Activated CD4-positive, alpha-beta T cell treated with anti-CD3 and anti-CD28 coated beads, Interleukin-2, amount 10 ng/mL, durations not matched to agents 24 days and 14 days (primary cell): Measurements from ENCODE around the gene KIAA1328. TPM values are rescaled to one million over a fixed set of nuclear protein-coding genes. Genes with fewer than 3 reads are reported as not detected.

ENCODE experiments used
- DNase-seq: peaks from one replicate; pipeline ENCODE4 v3.0.0; 2022
- H3K27ac Mint-ChIP-seq: one replicate; pipeline ENCODE4 v1.8.0; 2022; ENCODE audit warnings: mild to moderate bottlenecking, mixed read lengths
- H3K27me3 Mint-ChIP-seq: one replicate; pipeline ENCODE4 v1.8.0; 2022; ENCODE audit warnings: mixed read lengths
- H3K36me3 Mint-ChIP-seq: one replicate; pipeline ENCODE4 v1.8.0; 2022; ENCODE audit warnings: low read depth, mild to moderate bottlenecking, mixed read lengths
- H3K4me1 Mint-ChIP-seq: one replicate; pipeline ENCODE4 v1.8.0; 2021; ENCODE audit warnings: mixed read lengths
- H3K4me3 Mint-ChIP-seq: one replicate; pipeline ENCODE4 v1.8.0; 2022; ENCODE audit warnings: mild to moderate bottlenecking, moderate library complexity, mixed read lengths
- H3K9me3 Mint-ChIP-seq: one replicate; pipeline ENCODE4 v1.8.0; 2021; ENCODE audit warnings: mixed read lengths
- intact Hi-C: fragments of 100-400 bp; cut with micrococcal nuclease; formaldehyde crosslinking; loops from one replicate; pipeline ENCODE4 v1.15.1; 2023
- total RNA-seq: library from RNA; stranded (reverse); gene quantifications from 2 replicates; pipeline ENCODE4 v1.2.3, GENCODE V29; 2022

Gene KIAA1328
- total RNA-seq, 1 donor from 2014 or later = 7.3 TPM

- Mint-ChIP-seq H3K27ac (no peak overlapping the region), H3K4me3 (no peak overlapping the region), H3K9me3 (peaks cover 7% of the 10 kb centered on the region), H3K27me3 (no peaks in the 10 kb centered on the region), H3K4me1 (no peaks in the 10 kb centered on the region), H3K36me3 (no peaks in the 10 kb centered on the region)
- intact Hi-C loops = no loop called here
- no peak for DNase-seq
Observed at GRCh38 chr18:37219257-37219656, 390.3 kb downstream of the KIAA1328 start.

- Mint-ChIP-seq H3K9me3 (no peaks in the 10 kb centered on the region), H3K27ac (no peak overlapping the region)
Observed at GRCh38 chr18:37222354-37222998, 393.5 kb downstream of the KIAA1328 start.

GRCh38 chr18:37222999-37223378, 394.1 kb downstream of the KIAA1328 start:
- no peak overlapping the region for H3K27ac Mint-ChIP-seq
- H3K27me3 Mint-ChIP-seq = no peaks in the 10 kb centered on the region
- no peak overlapping the region for H3K4me3 Mint-ChIP-seq
- no peak for DNase-seq
- no peaks in the 10 kb centered on the region for H3K36me3 Mint-ChIP-seq
- intact Hi-C loops = no loop called here
- H3K9me3 Mint-ChIP-seq = peaks cover 4% of the 10 kb centered on the region
- H3K4me1 Mint-ChIP-seq = no peaks in the 10 kb centered on the region

More at GRCh38 chr18:37222354-37222998, 393.5 kb downstream of the KIAA1328 start:
- intact Hi-C loops = no loop called here
- no peak overlapping the region for H3K4me3 Mint-ChIP-seq
- no peaks in the 10 kb centered on the region for H3K27me3 Mint-ChIP-seq
- H3K36me3 Mint-ChIP-seq = no peaks in the 10 kb centered on the region
- no peaks in the 10 kb centered on the region for H3K4me1 Mint-ChIP-seq
- no peak for DNase-seq

GRCh38 chr18:37225279-37225678, 396.4 kb downstream of the KIAA1328 start:
- intact Hi-C loops = no loop called here
- no peak for DNase-seq
- Mint-ChIP-seq H3K4me1 (no peaks in the 10 kb centered on the region), H3K27ac (no peak overlapping the region), H3K4me3 (no peak overlapping the region), H3K9me3 (peaks cover 4% of the 10 kb centered on the region), H3K27me3 (no peaks in the 10 kb centered on the region), H3K36me3 (no peaks in the 10 kb centered on the region)

- intact Hi-C loops = no loop called here
- Mint-ChIP-seq H3K36me3 (no peaks in the 10 kb centered on the region), H3K27ac (no peak overlapping the region), H3K4me1 (no peaks in the 10 kb centered on the region), H3K9me3 (peaks cover 4% of the 10 kb centered on the region), H3K27me3 (no peaks in the 10 kb centered on the region), H3K4me3 (no peak overlapping the region)
- no peak for DNase-seq
Observed at GRCh38 chr18:37230768-37231167, 401.8 kb downstream of the KIAA1328 start.

GRCh38 chr18:37231251-37231650, 402.3 kb downstream of the KIAA1328 start:
- Mint-ChIP-seq H3K27ac (no peak overlapping the region), H3K4me3 (no peak overlapping the region), H3K27me3 (no peaks in the 10 kb centered on the region), H3K36me3 (no peaks in the 10 kb centered on the region), H3K4me1 (no peaks in the 10 kb centered on the region), H3K9me3 (peaks cover 4% of the 10 kb centered on the region)
- intact Hi-C loops = no loop called here
- DNase-seq = no peak

- no peaks in the 10 kb centered on the region for H3K4me1 Mint-ChIP-seq
- no peaks in the 10 kb centered on the region for H3K9me3 Mint-ChIP-seq
- H3K36me3 Mint-ChIP-seq = no peaks in the 10 kb centered on the region
- no peak overlapping the region for H3K4me3 Mint-ChIP-seq
- no peak overlapping the region for H3K27ac Mint-ChIP-seq
- peaks cover under 1% of the 10 kb centered on the region for H3K27me3 Mint-ChIP-seq
- no peak for DNase-seq
- intact Hi-C loops = no loop called here
Observed at GRCh38 chr18:37235583-37235982, 406.7 kb downstream of the KIAA1328 start.

- intact Hi-C loops = no loop called here
- Mint-ChIP-seq H3K27me3 (peaks cover 9% of the 10 kb centered on the region), H3K9me3 (no peaks in the 10 kb centered on the region), H3K36me3 (no peaks in the 10 kb centered on the region), H3K27ac (no peak overlapping the region), H3K4me3 (no peak overlapping the region), H3K4me1 (no peaks in the 10 kb centered on the region)
- no peak for DNase-seq
Observed at GRCh38 chr18:37238282-37239108, 409.6 kb downstream of the KIAA1328 start.

- Mint-ChIP-seq H3K27ac (no peak overlapping the region), H3K4me3 (no peak overlapping the region), H3K27me3 (peaks cover 27% of the 10 kb centered on the region)
Observed at GRCh38 chr18:37242091-37242490, 413.2 kb downstream of the KIAA1328 start.

GRCh38 chr18:37242826-37243560, 414.1 kb downstream of the KIAA1328 start:
- H3K9me3 Mint-ChIP-seq = no peaks in the 10 kb centered on the region
- peaks cover 27% of the 10 kb centered on the region for H3K27me3 Mint-ChIP-seq
- intact Hi-C loops = no loop called here
- no peak overlapping the region for H3K27ac Mint-ChIP-seq
- DNase-seq = no peak
- H3K4me3 Mint-ChIP-seq = no peak overlapping the region
- peaks cover 1% of the 10 kb centered on the region for H3K4me1 Mint-ChIP-seq
- H3K36me3 Mint-ChIP-seq = no peaks in the 10 kb centered on the region

More at GRCh38 chr18:37242091-37242490, 413.2 kb downstream of the KIAA1328 start:
- H3K4me1 Mint-ChIP-seq = peaks cover 1% of the 10 kb centered on the region
- DNase-seq = no peak
- intact Hi-C loops = no loop called here
- H3K9me3 Mint-ChIP-seq = no peaks in the 10 kb centered on the region
- H3K36me3 Mint-ChIP-seq = no peaks in the 10 kb centered on the region

GRCh38 chr18:37243741-37244140, 414.8 kb downstream of the KIAA1328 start:
- Mint-ChIP-seq H3K4me3 (no peak overlapping the region), H3K36me3 (no peaks in the 10 kb centered on the region)
- intact Hi-C loops = no loop called here

GRCh38 chr18:37244618-37245017, 415.7 kb downstream of the KIAA1328 start:
- H3K27ac Mint-ChIP-seq = no peak overlapping the region
- H3K27me3 Mint-ChIP-seq = peaks cover 27% of the 10 kb centered on the region
- H3K36me3 Mint-ChIP-seq = no peaks in the 10 kb centered on the region
- H3K4me1 Mint-ChIP-seq = peaks cover 1% of the 10 kb centered on the region
- intact Hi-C loops = no loop called here
- H3K4me3 Mint-ChIP-seq = no peak overlapping the region
- no peak for DNase-seq
- no peaks in the 10 kb centered on the region for H3K9me3 Mint-ChIP-seq

More at GRCh38 chr18:37243741-37244140, 414.8 kb downstream of the KIAA1328 start:
- DNase-seq = no peak
- Mint-ChIP-seq H3K27ac (no peak overlapping the region), H3K27me3 (peaks cover 27% of the 10 kb centered on the region), H3K4me1 (peaks cover 1% of the 10 kb centered on the region), H3K9me3 (no peaks in the 10 kb centered on the region)

- DNase-seq = no peak
- no peak overlapping the region for H3K4me3 Mint-ChIP-seq
Observed at GRCh38 chr18:37246779-37247340, 417.9 kb downstream of the KIAA1328 start.

More at GRCh38 chr18:37246779-37247340, 417.9 kb downstream of the KIAA1328 start:
- intact Hi-C loops = no loop called here
- H3K4me1 Mint-ChIP-seq = peaks cover 1% of the 10 kb centered on the region
- peaks cover 28% of the 10 kb centered on the region for H3K27me3 Mint-ChIP-seq
- H3K9me3 Mint-ChIP-seq = no peaks in the 10 kb centered on the region
- no peak overlapping the region for H3K27ac Mint-ChIP-seq
- H3K36me3 Mint-ChIP-seq = no peaks in the 10 kb centered on the region
